Measurements from ENCODE around the gene MMP1.
"Not testable (repeated sequence)": the region's sequence is repeated elsewhere in the genome, so short reads cannot be mapped to it uniquely, and the experiment has no call there.

MMP1 gene

DNA sequence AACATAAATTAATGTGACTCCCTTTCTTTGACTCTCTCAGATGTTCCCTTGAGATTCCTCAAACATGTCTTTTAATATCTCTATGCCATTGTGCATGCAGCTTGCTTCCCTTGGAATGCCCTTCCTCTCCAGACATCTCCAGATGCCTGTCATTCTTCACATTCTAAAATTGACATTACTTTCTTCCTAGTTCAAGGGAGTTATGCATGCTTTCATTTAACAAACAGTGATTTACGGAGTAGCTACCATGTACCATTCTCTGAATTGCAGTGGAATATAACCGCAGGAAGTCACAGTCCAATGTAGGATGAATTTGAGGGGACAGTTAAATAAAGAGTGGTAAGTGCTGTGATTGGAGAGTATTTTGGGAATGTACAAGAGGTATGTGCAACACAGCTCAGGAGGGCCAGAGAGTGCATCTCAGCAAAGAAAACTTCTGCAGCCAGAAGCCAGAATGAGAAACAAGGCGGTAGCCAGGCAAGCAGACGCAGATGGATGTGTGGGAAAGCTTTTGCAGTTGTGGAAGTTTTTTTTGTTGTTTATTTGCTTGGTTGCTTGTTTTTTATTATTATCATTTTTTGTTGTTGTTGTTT is 36.2 kb downstream of the MMP1 start:
- DNase-seq (ENCODE audit: low read depth in 2 of 2) = no peak

GRCh38 chr11:102760344-102761035 is 37.5 kb downstream of the MMP1 start:
- no peak for DNase-seq (ENCODE audit: low read depth in 2 of 2)

DNA sequence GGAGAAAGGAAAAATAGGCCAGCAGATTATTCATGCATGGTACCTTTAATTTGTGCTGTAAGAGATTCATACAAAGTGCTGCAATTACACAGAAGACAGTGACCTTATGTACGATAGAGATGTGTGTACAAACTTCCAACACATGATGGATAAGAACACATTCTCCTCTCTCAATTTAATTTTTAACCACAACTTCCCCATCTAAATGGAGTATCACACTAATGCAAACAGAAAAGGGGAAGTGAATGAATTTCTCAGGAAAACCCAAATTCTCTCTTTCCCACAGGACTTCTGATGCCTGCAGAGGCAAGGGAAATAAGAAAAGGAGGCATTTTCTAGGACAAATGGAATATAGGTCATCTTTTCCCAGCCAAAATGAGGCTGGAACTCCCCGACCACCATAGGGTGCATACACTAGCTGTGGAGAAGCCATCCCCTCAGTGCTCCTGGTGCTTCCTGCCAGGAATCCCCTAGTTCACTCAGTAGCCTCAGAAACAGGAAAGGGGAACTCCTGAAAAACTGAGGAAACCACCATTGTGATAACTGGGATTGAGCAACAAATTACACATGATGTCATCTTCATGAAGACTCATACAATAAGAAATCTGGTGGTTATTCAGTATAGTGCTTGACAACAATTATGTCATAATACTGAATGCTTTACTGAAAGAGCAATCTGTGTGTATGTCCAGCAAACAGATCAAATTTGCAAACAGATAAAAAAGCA is 40.0 kb downstream of the MMP1 start:
- no peak for DNase-seq (ENCODE audit: low read depth in 2 of 2)

DNA sequence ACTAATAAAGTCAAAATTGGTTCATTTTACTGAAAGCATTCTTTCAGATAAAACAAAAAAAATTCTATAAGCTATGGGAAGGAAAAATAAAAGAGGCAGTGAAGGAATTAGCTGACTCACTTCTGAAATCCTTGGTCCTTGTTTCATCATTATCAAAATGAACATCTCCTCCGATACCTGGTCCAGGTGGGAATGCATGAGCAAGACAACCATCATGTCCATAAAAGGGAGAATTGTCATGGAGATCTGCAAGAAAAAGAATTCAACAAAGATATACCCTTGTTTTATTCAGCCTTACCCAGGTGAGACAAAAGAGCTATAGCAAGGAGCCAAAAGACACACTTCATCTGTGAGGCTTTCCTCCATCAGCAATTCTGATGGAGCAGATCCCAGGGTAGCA is 44.7 kb downstream of the MMP1 start:
- no peak for DNase-seq (ENCODE audit: low read depth in 2 of 2)

- DNase-seq (ENCODE audit: low read depth in 2 of 2) = no peak
Measured at GRCh38 chr11:102751673-102752072, 46.3 kb downstream of the MMP1 start.

DNA sequence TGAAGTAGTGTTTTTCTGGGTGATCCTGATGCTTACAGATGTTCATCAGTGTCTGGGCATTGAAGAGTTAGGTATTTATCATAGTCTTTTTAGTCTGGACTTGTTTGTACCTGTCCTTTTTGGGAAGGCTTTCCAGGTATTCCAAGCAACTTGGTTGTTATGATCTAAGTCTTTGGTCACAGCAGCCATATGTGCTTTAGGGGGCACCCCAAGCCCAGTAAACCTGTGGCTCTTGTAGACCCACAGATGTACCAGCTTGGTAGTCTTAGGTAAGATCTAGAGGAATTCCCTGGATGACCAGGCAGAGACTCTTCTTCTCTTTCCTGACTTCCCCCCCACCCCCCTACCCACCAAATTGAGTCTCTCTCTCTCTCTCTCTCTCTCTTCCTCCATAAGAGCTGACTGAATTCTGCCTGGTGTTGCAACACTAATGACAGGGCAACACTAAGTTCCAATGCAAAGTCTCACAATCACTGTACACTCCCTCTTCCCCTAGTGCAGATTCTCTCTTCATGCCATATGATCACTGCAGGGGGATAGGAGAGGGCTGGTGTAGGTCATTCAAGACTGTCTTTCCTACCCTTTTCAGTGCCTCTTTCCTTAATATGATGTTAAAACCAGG is 48.7 kb downstream of the MMP1 start:
- DNase-seq (ENCODE audit: low read depth in 2 of 2) = no peak

DNA sequence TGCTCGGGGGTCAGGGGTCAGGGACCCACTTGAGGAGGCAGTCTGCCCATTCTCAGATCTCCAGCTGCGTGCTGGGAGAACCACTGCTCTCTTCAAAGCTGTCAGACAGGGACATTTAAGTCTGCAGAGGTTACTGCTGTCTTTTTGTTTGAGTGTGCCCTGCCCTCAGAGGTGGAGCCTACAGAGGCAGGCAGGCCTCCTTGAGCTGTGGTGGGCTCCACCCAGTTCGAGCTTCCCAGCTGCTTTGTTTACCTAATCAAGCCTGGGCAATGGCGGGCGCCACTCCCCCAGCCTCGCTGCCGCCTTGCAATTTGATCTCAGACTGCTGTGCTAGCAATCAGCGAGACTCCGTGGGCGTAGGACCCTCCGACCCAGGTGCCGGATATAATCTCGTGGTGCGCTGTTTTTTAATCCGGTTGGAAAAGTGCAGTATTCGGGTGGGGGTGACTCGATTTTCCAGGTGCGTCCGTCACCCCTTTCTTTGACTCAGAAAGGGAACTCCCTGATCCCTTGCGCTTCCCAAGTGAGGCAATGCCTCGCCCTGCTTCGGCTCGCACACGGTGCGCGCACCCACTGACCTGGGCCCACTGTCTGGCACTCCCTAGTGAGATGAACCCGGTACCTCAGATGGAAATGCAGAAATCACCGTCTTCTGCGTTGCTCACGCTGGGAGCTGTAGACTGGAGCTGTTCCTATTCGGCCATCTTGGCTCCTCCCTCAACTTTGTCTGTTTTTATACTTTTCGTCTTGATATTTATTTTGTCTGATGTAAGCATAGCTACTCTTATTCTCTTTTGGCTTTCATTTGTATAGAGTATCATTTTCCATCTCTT is 51.0 kb downstream of the MMP1 start:
- DNase-seq (ENCODE audit: low read depth in 2 of 2) = not testable (repeated sequence)

Measured in stimulated activated CD8-positive, alpha-beta memory T cell treated with anti-CD3 and anti-CD28 coated beads, Interleukin-2, amount 100 ng/mL, for 48 hours (primary cell).